K562 (cell line): Measurements from ENCODE around the gene SPINT2. TPM values are rescaled to one million over a fixed set of nuclear protein-coding genes. Genes with fewer than 3 reads are reported as not detected.

Source experiments
- ARID1B ChIP-seq: fragments of 450-650 bp; IDR thresholded peaks from 2 replicates; pipeline ENCODE4 v1.6.1; 2016; ENCODE audit warnings: antibody characterized with exemption, mild to moderate bottlenecking, inconsistent platforms
- ARNT ChIP-seq, 2 experiments: fragments of 450-650 bp; IDR thresholded peaks; 2 replicates each; pipeline ENCODE4 v1.6.1; 2016; ENCODE audit warnings: mild to moderate bottlenecking in 1 of 2
- CSDE1 ChIP-seq, 2 experiments: fragments of 450-650 bp; IDR thresholded peaks; 2 replicates each; pipeline ENCODE4 v1.6.1; 2016; ENCODE audit warnings: mild to moderate bottlenecking in 1 of 2
- EGR1 ChIP-seq: fragments of 450-650 bp; conservative IDR thresholded peaks from 2 replicates; pipeline ENCODE4 v1.6.1; 2017; ENCODE audit warnings: mild to moderate bottlenecking
- EP400 ChIP-seq: fragments of 450-650 bp; IDR thresholded peaks from 2 replicates; pipeline ENCODE4 v1.6.1; 2017; ENCODE audit warnings: antibody characterized with exemption, mild to moderate bottlenecking, moderate library complexity
- FOS ChIP-seq: IDR thresholded peaks from 3 replicates; pipeline ENCODE4 v1.6.1; 2011; ENCODE audit not compliant: insufficient read length; ENCODE audit errors: extremely low read depth
- MEF2D ChIP-seq: conservative IDR thresholded peaks from 2 replicates; pipeline ENCODE4 v1.6.1; 2016; ENCODE audit warnings: low read depth, missing genetic modification characterization, missing compliant biosample characterization
- NFIC ChIP-seq: fragments of 450-650 bp; IDR thresholded peaks from 2 replicates; pipeline ENCODE4 v1.6.1; 2017; ENCODE audit warnings: mild to moderate bottlenecking, inconsistent platforms
- PHF20 ChIP-seq: fragments of 450-650 bp; IDR thresholded peaks from 2 replicates; pipeline ENCODE4 v1.6.1; 2018; ENCODE audit not compliant: partially characterized antibody
- RBFOX2 ChIP-seq: fragments of 200-400 bp; formaldehyde crosslinking; IDR thresholded peaks from 2 replicates; pipeline ENCODE4 v1.6.1; 2017; ENCODE audit warnings: low read depth, mild to moderate bottlenecking, low read length, moderate library complexity
- SMARCA5 ChIP-seq: fragments of 450-650 bp; IDR thresholded peaks from 2 replicates; pipeline ENCODE4 v1.6.1; 2016
- TRIM28 ChIP-seq: fragments of 450-650 bp; IDR thresholded peaks from 2 replicates; pipeline ENCODE4 v1.6.1; 2017
- polyA plus RNA-seq, 8 experiments: library from polyadenylated mRNA; depleted of rRNA in 4 of 8; stranded (reverse) in 5 of 8; unstranded in 3 of 8; fragments of >200 nt; fragmentation: Nextera tagmentation in 2 of 8; fragmentation: Illumina TruSeq in 1 of 8; extraction: Ambion mirVana in 2 of 8; extraction: Trizol in 1 of 8; gene quantifications; 2 replicates each; pipeline versions ENCODE4 v1.2.1 to v1.2.3, GENCODE V29; 2011 to 2014; ENCODE audit warnings: inconsistent platforms in 1 of 8, missing spikeins in 1 of 8
- total RNA-seq, 7 experiments: library from RNA; depleted of rRNA in 6 of 7; stranded (reverse); fragments of >200 nt in 6 of 7; fragmentation: Illumina TruSeq in 2 of 7; extraction: Trizol in 2 of 7; gene quantifications; 2 replicates each; pipeline versions ENCODE4 v1.2.1 to v1.2.3, GENCODE V29; 2011 to 2021; ENCODE audit warnings: low replicate concordance in 1 of 7
- TF ChIP-seq, protein P1 (sequence below): fragments of 450-650 bp; IDR thresholded peaks from 2 replicates; pipeline ENCODE4 v1.6.1; 2016; ENCODE audit warnings: mild to moderate bottlenecking, moderate library complexity
- TF ChIP-seq, protein P2 (sequence below): sonication (generic); formaldehyde crosslinking; IDR thresholded peaks from 2 replicates; pipeline ENCODE4 v1.9.0; 2022; ENCODE audit warnings: mild to moderate bottlenecking, missing genetic modification reagents

The SPINT2 gene
- total and polyA plus RNA-seq, 9 of the 15 experiments (the other 6 are each of a cell fraction or from before 2014, with no cell fraction given) = 0.65 to 4.5 (median 3.4) TPM

DNA sequence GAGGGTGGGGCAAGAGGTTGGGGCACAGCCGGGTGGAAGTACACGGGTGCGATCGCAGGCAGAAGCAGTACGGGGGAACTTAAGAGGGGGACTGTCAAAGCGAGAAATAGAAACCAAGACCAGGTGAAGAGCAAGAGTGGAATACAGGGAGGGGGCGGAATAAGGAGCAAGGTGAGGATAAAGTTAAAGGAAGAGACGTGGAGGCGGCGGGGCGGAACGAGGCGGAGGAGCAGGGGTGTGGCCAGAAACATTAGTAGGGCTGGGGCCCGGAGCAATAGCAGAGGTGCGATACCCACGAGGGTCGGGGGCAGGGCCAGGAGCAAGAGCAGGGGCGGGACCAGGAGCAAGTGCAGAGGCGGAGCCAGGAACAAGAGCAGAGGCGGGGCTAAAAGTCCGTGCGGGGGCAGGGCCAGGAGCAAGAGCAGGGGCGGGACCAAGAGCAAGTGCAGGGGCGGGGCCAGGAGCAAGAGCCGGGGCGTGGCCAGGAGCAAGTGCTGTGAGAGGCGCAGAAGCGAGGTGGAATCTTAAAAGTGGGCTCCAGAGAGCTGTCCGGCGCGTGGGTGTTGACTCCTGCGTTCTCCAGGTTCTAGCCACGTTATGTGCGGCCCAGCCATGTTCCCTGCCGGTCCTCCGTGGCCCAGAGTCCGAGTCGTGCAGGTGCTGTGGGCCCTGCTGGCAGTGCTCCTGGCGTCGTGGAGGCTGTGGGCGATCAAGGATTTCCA, 72.4 kb downstream of the SPINT2 start (continued):
- TF ChIP-seq, protein P1, sequence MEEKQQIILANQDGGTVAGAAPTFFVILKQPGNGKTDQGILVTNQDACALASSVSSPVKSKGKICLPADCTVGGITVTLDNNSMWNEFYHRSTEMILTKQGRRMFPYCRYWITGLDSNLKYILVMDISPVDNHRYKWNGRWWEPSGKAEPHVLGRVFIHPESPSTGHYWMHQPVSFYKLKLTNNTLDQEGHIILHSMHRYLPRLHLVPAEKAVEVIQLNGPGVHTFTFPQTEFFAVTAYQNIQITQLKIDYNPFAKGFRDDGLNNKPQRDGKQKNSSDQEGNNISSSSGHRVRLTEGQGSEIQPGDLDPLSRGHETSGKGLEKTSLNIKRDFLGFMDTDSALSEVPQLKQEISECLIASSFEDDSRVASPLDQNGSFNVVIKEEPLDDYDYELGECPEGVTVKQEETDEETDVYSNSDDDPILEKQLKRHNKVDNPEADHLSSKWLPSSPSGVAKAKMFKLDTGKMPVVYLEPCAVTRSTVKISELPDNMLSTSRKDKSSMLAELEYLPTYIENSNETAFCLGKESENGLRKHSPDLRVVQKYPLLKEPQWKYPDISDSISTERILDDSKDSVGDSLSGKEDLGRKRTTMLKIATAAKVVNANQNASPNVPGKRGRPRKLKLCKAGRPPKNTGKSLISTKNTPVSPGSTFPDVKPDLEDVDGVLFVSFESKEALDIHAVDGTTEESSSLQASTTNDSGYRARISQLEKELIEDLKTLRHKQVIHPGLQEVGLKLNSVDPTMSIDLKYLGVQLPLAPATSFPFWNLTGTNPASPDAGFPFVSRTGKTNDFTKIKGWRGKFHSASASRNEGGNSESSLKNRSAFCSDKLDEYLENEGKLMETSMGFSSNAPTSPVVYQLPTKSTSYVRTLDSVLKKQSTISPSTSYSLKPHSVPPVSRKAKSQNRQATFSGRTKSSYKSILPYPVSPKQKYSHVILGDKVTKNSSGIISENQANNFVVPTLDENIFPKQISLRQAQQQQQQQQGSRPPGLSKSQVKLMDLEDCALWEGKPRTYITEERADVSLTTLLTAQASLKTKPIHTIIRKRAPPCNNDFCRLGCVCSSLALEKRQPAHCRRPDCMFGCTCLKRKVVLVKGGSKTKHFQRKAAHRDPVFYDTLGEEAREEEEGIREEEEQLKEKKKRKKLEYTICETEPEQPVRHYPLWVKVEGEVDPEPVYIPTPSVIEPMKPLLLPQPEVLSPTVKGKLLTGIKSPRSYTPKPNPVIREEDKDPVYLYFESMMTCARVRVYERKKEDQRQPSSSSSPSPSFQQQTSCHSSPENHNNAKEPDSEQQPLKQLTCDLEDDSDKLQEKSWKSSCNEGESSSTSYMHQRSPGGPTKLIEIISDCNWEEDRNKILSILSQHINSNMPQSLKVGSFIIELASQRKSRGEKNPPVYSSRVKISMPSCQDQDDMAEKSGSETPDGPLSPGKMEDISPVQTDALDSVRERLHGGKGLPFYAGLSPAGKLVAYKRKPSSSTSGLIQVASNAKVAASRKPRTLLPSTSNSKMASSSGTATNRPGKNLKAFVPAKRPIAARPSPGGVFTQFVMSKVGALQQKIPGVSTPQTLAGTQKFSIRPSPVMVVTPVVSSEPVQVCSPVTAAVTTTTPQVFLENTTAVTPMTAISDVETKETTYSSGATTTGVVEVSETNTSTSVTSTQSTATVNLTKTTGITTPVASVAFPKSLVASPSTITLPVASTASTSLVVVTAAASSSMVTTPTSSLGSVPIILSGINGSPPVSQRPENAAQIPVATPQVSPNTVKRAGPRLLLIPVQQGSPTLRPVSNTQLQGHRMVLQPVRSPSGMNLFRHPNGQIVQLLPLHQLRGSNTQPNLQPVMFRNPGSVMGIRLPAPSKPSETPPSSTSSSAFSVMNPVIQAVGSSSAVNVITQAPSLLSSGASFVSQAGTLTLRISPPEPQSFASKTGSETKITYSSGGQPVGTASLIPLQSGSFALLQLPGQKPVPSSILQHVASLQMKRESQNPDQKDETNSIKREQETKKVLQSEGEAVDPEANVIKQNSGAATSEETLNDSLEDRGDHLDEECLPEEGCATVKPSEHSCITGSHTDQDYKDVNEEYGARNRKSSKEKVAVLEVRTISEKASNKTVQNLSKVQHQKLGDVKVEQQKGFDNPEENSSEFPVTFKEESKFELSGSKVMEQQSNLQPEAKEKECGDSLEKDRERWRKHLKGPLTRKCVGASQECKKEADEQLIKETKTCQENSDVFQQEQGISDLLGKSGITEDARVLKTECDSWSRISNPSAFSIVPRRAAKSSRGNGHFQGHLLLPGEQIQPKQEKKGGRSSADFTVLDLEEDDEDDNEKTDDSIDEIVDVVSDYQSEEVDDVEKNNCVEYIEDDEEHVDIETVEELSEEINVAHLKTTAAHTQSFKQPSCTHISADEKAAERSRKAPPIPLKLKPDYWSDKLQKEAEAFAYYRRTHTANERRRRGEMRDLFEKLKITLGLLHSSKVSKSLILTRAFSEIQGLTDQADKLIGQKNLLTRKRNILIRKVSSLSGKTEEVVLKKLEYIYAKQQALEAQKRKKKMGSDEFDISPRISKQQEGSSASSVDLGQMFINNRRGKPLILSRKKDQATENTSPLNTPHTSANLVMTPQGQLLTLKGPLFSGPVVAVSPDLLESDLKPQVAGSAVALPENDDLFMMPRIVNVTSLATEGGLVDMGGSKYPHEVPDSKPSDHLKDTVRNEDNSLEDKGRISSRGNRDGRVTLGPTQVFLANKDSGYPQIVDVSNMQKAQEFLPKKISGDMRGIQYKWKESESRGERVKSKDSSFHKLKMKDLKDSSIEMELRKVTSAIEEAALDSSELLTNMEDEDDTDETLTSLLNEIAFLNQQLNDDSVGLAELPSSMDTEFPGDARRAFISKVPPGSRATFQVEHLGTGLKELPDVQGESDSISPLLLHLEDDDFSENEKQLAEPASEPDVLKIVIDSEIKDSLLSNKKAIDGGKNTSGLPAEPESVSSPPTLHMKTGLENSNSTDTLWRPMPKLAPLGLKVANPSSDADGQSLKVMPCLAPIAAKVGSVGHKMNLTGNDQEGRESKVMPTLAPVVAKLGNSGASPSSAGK = peak; percentile 76
- TF ChIP-seq PHF20 (peak; percentile 50), CSDE1 (IDR thresholded peaks at IDR 0.05) (peak in 1 of 2 experiments; percentile 76; a peak in 1 of 4 replicates), ARNT (IDR thresholded peaks at IDR 0.05) (0 out of 4 replicates have a peak, but pooled peaks of 1 of the 2 experiments have one; percentile 22), FOS (no peak), EGR1 (peak; percentile 79), EP400 (0 out of 2 replicates have a peak, but pooled peaks have one; percentile 52), ARID1B (peak; percentile 25), RBFOX2 (peak; percentile 54), MEF2D (tag) (0 out of 2 replicates have a peak, but pooled peaks have one; percentile 20), TRIM28 (0 out of 2 replicates have a peak, but pooled peaks have one; percentile 61), NFIC (no peak), SMARCA5 (peak; percentile 67; the same call in 1 of the 2 replicates)
- TF ChIP-seq, protein P2, sequence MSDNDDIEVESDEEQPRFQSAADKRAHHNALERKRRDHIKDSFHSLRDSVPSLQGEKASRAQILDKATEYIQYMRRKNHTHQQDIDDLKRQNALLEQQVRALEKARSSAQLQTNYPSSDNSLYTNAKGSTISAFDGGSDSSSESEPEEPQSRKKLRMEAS (CRISPR knock-in tag) = peak; percentile 44
